Adrenal gland (tissue), 12 donors: ENCODE measurements around the gene CLIP1. TPM values are rescaled to one million over a fixed set of nuclear protein-coding genes. Genes with fewer than 3 reads are reported as not detected.
A peak's percentile ranks its signal among the peaks of the same experiment; 100 is the strongest.
"Not testable (repeated sequence)": the region's sequence is repeated elsewhere in the genome, so short reads cannot be mapped to it uniquely, and the experiment has no call there.

ENCODE experiments used
- DNase-seq, 7 donors: peaks; one replicate each; pipeline ENCODE4 v3.0.0-alpha.2; 2019 to 2020
- H3K27ac ChIP-seq, 5 donors: fragments of 200-600 bp; sonication (generic) in 4 of 5; 1 replicate in 3 of 5; 2 replicates in 2 of 5; pipeline versions ENCODE4 v1.5.1 to v1.8.0; 2016 to 2020; ENCODE audit warnings: mild to moderate bottlenecking in 1 of 5
- H3K27me3 ChIP-seq: fragments of 200-600 bp; 2 replicates; pipeline ENCODE4 v1.8.0; 2021
- H3K36me3 ChIP-seq, 2 donors: fragments of 200-600 bp; replicated peaks in 1 of 2; 1 replicate in 1 of 2; 2 replicates in 1 of 2; pipeline versions ENCODE4 v1.5.1 to v1.8.0; 2018 to 2022
- H3K4me1 ChIP-seq, 2 donors: fragments of 200-600 bp; replicated peaks in 1 of 2; 1 replicate in 1 of 2; 2 replicates in 1 of 2; pipeline versions ENCODE4 v1.5.1 to v1.8.0; 2018 to 2021
- H3K4me3 ChIP-seq, 4 donors: fragments of 200-600 bp; sonication (generic) in 3 of 4; one replicate each; pipeline ENCODE4 v1.5.1; 2016 to 2018
- H3K9me3 ChIP-seq, 3 donors: fragments of 200-600 bp; sonication (generic) in 1 of 3; replicated peaks in 1 of 3; 1 replicate in 2 of 3; 2 replicates in 1 of 3; pipeline versions ENCODE4 v1.5.1 to v1.8.0; 2016 to 2021
- CTCF ChIP-seq, 6 experiments: fragments of 450-650 bp in 4 of 6; fragments of 200-600 bp in 2 of 6; sonication (generic) in 1 of 6; IDR thresholded peaks; 1 replicate in 5 of 6; 2 replicates in 1 of 6; pipeline versions ENCODE4 v1.5.1 to v1.8.0; 2016 to 2021; ENCODE audit warnings: antibody characterized with exemption in 6 of 6, mild to moderate bottlenecking in 2 of 6, moderate library complexity in 1 of 6
- POLR2A ChIP-seq, 2 donors: fragments of 450-650 bp; IDR thresholded peaks; one replicate each; pipeline ENCODE4 v1.6.1; 2017; ENCODE audit warnings: antibody characterized with exemption in 2 of 2, mild to moderate bottlenecking in 2 of 2, moderate library complexity in 1 of 2
- WGBS, 4 donors: extraction: QIAGEN DNeasy Blood & Tissue Kit in 2 of 4; methylation state at CpG; one replicate each; pipeline versions ENCODE4 v1.1.5 to v1.1.7; 2013 to 2017; 5-methylcytosine and 5-hydroxymethylcytosine counted together
- intact Hi-C, 2 donors: fragments of 100-400 bp; cut with DNase I; formaldehyde crosslinking; loops; one replicate each; pipeline versions ENCODE4 v1.14.1 to v1.15.0; 2022 to 2023
- polyA plus RNA-seq, 3 donors: library from polyadenylated mRNA; stranded (reverse); fragments of 200-250 nt in 2 of 3; fragments of 350-450 nt in 1 of 3; fragmentation: Illumina TruSeq in 1 of 3; extraction: RNeasy Lipid Tissue Mini Kit (QIAGEN cat#74804) in 1 of 3; gene quantifications; one replicate each; pipeline ENCODE4 v1.2.3, GENCODE V29; 2013 to 2014
- total RNA-seq, 9 donors: library from RNA; depleted of rRNA in 4 of 9; stranded (reverse); fragments of >200 nt in 4 of 9; fragments of 120-200 nt in 1 of 9; fragmentation: NEBNext Ultra II Directional in 1 of 9; extraction: Animal tissue kit (Norgen Biotek cat#: 25700) in 1 of 9; gene quantifications; one replicate each; pipeline versions ENCODE4 v1.1.0 to v1.2.4, GENCODE V29; 2013 to 2023
- donor health status: healthy with polysubstance abuse.
- donor health status: Bipolar disorder and iron deficiency.
- donor health status: DM: yes; HTN: yes; CAD: no.
- donor health status: DM: no; HTN: no; CAD: no.
- donor health status: DM: no; HTN: no; CAD: no.
- donor health status: DM: yes; HTN: yes; CAD: no.

Gene CLIP1
- total and polyA plus RNA-seq, 12 donors: 22.8 to 134 (median 88.9) TPM

DNA sequence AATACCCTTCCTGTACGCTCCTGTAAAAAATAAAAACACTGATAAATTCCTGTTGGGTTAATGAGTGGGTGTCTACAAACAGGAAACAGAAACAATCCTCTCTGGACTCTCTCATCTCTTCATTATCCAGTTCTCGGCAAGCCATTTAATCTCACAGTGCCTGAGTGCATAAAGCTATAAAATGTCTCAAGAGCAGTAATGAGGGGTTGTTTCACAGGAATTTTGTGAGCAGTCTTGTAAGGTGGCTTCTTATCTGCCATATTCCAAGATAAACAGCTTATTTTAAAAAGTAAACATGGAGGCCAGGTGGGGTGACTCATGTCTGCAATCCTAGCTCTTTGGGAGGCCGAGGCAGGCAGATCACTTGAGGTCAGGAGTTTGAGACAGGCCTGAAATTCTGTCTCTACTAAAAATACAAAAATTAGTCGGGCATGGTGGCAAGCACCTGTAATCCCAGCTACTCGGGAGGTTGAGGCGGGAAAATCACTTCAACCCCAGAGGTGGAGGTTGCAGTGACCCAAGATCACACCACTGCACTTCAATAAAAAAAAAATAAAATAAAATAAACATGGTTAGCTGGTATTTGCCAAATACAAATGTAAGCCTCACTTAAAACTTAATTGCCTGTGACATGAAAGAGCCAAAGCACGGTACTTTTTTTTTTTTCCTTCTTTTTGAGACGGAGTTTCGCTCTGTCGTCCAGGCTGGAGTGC lies 54.0 kb downstream of the CLIP1 start:
- no peak overlapping the region for H3K4me3 ChIP-seq

DNA sequence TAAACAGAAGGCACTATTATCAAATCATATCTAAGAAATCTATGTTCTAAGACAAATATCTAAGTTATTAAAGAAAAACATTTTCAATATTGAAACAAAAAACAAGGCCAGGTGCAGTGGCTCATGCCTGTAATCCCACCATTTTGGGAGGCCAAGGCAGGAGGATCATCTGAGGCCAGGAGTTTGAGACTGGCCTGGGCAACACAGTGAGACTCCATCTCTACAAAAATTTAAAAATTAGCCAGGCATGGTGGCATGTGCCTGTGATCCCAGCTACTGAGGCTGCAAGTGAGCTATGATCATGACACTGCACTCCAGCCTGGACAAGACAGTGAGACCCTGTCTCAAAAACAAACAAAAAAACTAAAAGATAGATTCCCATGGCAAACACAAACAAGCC lies 54.8 kb downstream of the CLIP1 start:
- peaks cover 26 to 36% of the 10 kb centered on the region in 2 donors for H3K4me1 ChIP-seq
- H3K36me3 ChIP-seq, H3K9me3 ChIP-seq, intact Hi-C loops, DNase-seq, H3K27me3 ChIP-seq, H3K4me3 ChIP-seq: not testable (repeated sequence)
- H3K27ac ChIP-seq: peak overlapping the region in 4 of 5 donors; percentile 60 to 88 (median 73)

More for the DNA sequence above, 54.0 kb downstream of the CLIP1 start:
- peak in 3 of 7 donors; percentile 33 to 55 (median 44) for DNase-seq
- Histone ChIP-seq H3K9me3 (no peaks in the 10 kb centered on the region), H3K27me3 (no peaks in the 10 kb centered on the region), H3K27ac (peak overlapping the region in 4 of 5 donors; percentile 60 to 84 (median 68)), H3K36me3 (no peaks in the 10 kb centered on the region), H3K4me1 (peaks cover 26 to 32% of the 10 kb centered on the region in 2 donors)
- intact Hi-C loops: no loop called here
- WGBS, 4 donors: 56 to 68% (median 67%) methylated on average over 10 of the region's 10 CpGs
- TF ChIP-seq CTCF (IDR thresholded peaks at IDR 0.05): no peak
- no peak for TF ChIP-seq POLR2A (IDR thresholded peaks at IDR 0.05)

DNA sequence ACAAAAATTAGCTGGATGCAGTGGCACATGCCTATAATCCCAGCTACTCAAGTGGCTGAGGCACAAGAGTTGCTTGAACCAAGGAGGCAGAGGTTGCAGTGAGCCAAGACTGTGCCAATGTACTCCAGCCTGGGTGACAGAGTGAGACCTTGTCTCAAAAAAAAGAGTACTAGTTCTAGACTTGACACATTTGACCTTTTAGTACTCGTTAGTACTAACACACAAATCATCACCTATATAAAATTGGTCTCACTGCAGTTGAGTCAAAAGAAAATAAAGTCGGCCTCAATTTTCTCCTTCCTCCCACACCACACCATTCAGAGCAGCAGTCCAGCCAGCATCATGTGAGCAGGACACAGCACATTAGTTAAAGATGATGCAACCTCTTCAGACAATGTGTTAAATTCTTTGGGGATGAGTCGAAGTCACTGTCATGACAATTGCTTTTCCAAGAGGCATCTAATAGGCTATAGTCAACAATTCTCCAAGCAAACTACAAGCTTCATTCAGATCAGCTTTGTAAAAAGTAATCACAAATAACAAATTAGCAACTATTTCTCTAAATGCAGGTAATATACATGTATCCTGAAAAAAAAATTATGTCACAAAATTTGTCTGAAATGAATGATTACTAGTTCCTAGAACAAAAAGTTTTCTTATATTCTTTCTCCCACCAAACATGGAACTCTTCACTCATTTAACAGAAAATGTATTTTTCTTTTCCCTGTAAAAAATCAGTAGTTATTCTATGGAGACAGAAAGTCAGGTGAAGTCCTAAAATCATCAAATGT lies 55.6 kb downstream of the CLIP1 start:
- H3K27ac ChIP-seq: peak overlapping the region; percentile 62 to 88 (median 75)
- DNase-seq: peak; percentile 51 to 84 (median 79)
- H3K27me3 ChIP-seq: no peaks in the 10 kb centered on the region
- 15 to 24% (median 17%) methylated on average over 3 of the region's 3 CpGs for WGBS, 4 donors
- TF ChIP-seq POLR2A (IDR thresholded peaks at IDR 0.05) (peak in 1 of 2 donors; percentile 48), CTCF (IDR thresholded peaks at IDR 0.05) (no peak)
- peaks cover 0 to 3% of the 10 kb centered on the region in 2 donors for H3K36me3 ChIP-seq
- no peaks in the 10 kb centered on the region for H3K9me3 ChIP-seq
- intact Hi-C loops: no loop called here
- peaks cover 26 to 42% of the 10 kb centered on the region in 2 donors for H3K4me1 ChIP-seq
- H3K4me3 ChIP-seq: no peak overlapping the region

GRCh38 chr12:122365226-122365625 lies 57.2 kb downstream of the CLIP1 start:
- H3K4me3 ChIP-seq, H3K9me3 ChIP-seq, H3K27me3 ChIP-seq, DNase-seq, H3K27ac ChIP-seq, intact Hi-C loops: not testable (repeated sequence)
- 55 to 76% (median 71%) methylated on average over 5 of the region's 5 CpGs for WGBS, 4 donors
- H3K36me3 ChIP-seq: peaks cover 0 to 16% of the 10 kb centered on the region in 2 donors
- peaks cover 26 to 43% of the 10 kb centered on the region in 2 donors for H3K4me1 ChIP-seq

DNA sequence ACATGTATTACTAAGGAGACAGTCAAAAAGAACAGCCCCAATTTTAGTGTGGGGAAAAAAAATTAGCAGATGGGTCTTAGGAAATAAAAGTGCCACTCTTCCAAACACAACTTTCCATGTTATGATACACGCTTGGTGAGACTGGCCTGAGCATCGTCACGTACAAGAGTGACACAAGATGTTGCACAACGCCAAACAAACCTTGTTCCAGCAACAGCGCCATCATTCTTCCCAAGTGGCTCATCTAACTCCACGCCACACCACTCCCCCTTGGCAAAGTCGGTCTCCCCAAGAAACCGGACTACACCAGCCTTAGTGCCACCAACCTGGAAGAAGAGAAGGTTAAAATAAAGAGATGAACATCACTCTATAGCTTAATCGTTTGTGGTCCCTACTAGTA lies 58.7 kb downstream of the CLIP1 start:
- H3K4me1 ChIP-seq: peaks cover 25 to 37% of the 10 kb centered on the region in 2 donors
- H3K27me3 ChIP-seq: no peaks in the 10 kb centered on the region
- no peak overlapping the region for H3K27ac ChIP-seq
- H3K4me3 ChIP-seq: no peak overlapping the region
- DNase-seq: peak in 1 of 7 donors; percentile 35
- no peaks in the 10 kb centered on the region for H3K9me3 ChIP-seq
- H3K36me3 ChIP-seq: peaks cover 0 to 27% of the 10 kb centered on the region in 2 donors
- 92 to 94% (median 94%) methylated on average over 9 of the region's 9 CpGs for WGBS, 4 donors
- intact Hi-C loops: no loop called here
- no peak for TF ChIP-seq CTCF (IDR thresholded peaks at IDR 0.05)
- TF ChIP-seq POLR2A (IDR thresholded peaks at IDR 0.05): no peak
